HCT116 (cell line): Measurements from ENCODE around the gene RPS6KA2. TPM values are rescaled to one million over a fixed set of nuclear protein-coding genes. Genes with fewer than 3 reads are reported as not detected.

ENCODE experiments used
- ATAC-seq: fragments of 200-7000 bp; cut with Tn5 transposase; 2 replicates; pipeline ENCODE4 v1.9.1; 2020; ENCODE audit warnings: mild to moderate bottlenecking, moderate library complexity
- BruUV-seq: library from RNA; stranded (reverse); fragments of 400-500 nt; replicated peaks from 2 replicates; lab custom pipeline; 2021; lab: Mats Ljungman, UMichigan
- CTCF ChIA-PET: fragments of 300-600 bp; sonication (Branson Sonifier 250); formaldehyde crosslinking; loops from one replicate; lab custom pipeline; 2021; ENCODE audit warnings: antibody characterized with exemption; lab: Charles Lee
- POLR2A ChIA-PET: fragments of 300-600, 350-600 bp; sonication (Branson Sonifier 250); formaldehyde crosslinking; loops from one replicate; lab custom pipeline; 2021; ENCODE audit warnings: antibody characterized with exemption; lab: Charles Lee
- RAD21 ChIA-PET, 2 experiments: fragments of 300-600 bp; sonication (Branson Sonifier 250); formaldehyde crosslinking; loops; one replicate each; lab custom pipeline; 2023; ENCODE audit warnings: low total read pairs in 2 of 2; ENCODE audit not compliant: uncharacterized antibody in 2 of 2, unreplicated experiment in 2 of 2, low non-redundant PET in 1 of 2; lab: Charles Lee
- DNase-seq: peaks from one replicate; pipeline ENCODE4 v3.0.0-alpha.2; 2010; ENCODE audit warnings: low read depth, low spot score
- H2AFZ ChIP-seq: fragments of 200-600 bp; shearing (Covaris generic), sonication (generic); 2 replicates; pipeline ENCODE4 v1.6.1; 2017; ENCODE audit warnings: low read depth, mixed run types, mixed read lengths, antibody characterized with exemption, low read length; ENCODE audit not compliant: poor library complexity, severe bottlenecking
- H3K27ac ChIP-seq: 2 replicates; pipeline ENCODE4 v1.5.1; 2012; ENCODE audit warnings: low read depth, low read length
- H3K27me3 ChIP-seq: fragments of 200-600 bp; sonication (generic); 2 replicates; pipeline ENCODE4 v1.6.1; 2016; ENCODE audit warnings: mixed run types, low read length, mixed read lengths; ENCODE audit not compliant: insufficient read depth
- H3K36me3 ChIP-seq, 2 experiments: fragments of 200-500 bp in 1 of 2; fragments of 200-600 bp in 1 of 2; sonication (Bioruptor generic) in 1 of 2; sonication (generic) in 1 of 2; 2 replicates each; pipeline versions ENCODE4 v1.5.1 to v1.6.1; 2014 to 2016; ENCODE audit warnings: low read length in 2 of 2, inconsistent platforms in 1 of 2, mixed read lengths in 1 of 2, mixed run types in 1 of 2; ENCODE audit not compliant: insufficient read depth in 2 of 2, control insufficient read depth in 1 of 2
- H3K4me1 ChIP-seq, 2 experiments: fragments of 200-600 bp in 1 of 2; sonication (generic) in 1 of 2; 2 replicates each; pipeline versions ENCODE4 v1.5.1 to v1.6.1; 2012 to 2017; ENCODE audit warnings: low read length in 2 of 2, inconsistent platforms in 1 of 2, mild to moderate bottlenecking in 1 of 2, mixed read lengths in 1 of 2, mixed run types in 1 of 2, moderate library complexity in 1 of 2; ENCODE audit not compliant: insufficient read depth in 2 of 2, control insufficient read depth in 1 of 2
- H3K4me2 ChIP-seq: fragments of 200-600 bp; sonication (generic); 2 replicates; pipeline ENCODE4 v1.6.1; 2017; ENCODE audit warnings: mixed run types, low read length, mixed read lengths
- H3K4me3 ChIP-seq, 2 experiments: fragments of 200-600 bp in 1 of 2; sonication (generic) in 1 of 2; replicated peaks in 1 of 2; 2 replicates each; pipeline ENCODE4 v1.5.1; 2011 to 2016; ENCODE audit warnings: low read length in 2 of 2, control low read depth in 1 of 2, low read depth in 1 of 2, mild to moderate bottlenecking in 1 of 2, mixed read lengths in 1 of 2, mixed run types in 1 of 2
- H3K79me2 ChIP-seq: fragments of 200-600 bp; sonication (generic); 2 replicates; pipeline ENCODE4 v1.6.1; 2017; ENCODE audit warnings: mild to moderate bottlenecking, mixed run types, low read length, moderate library complexity, mixed read lengths; ENCODE audit not compliant: insufficient read depth
- H3K9ac ChIP-seq: fragments of 200-600 bp; sonication (generic); 2 replicates; pipeline ENCODE4 v1.6.1; 2016; ENCODE audit warnings: low read length, mixed read lengths
- H3K9me2 ChIP-seq: fragments of 200-600 bp; sonication (generic), shearing (Covaris generic); 2 replicates; pipeline ENCODE4 v1.6.1; 2017; ENCODE audit warnings: mixed run types, mild to moderate bottlenecking, moderate library complexity; ENCODE audit not compliant: insufficient read depth
- H3K9me3 ChIP-seq, 2 experiments: fragments of 200-500 bp in 1 of 2; fragments of 200-600 bp in 1 of 2; sonication (Bioruptor generic) in 1 of 2; sonication (generic) in 1 of 2; 2 replicates each; pipeline ENCODE4 v1.6.1; 2014 to 2017; ENCODE audit warnings: low read length in 2 of 2, mixed read lengths in 2 of 2, inconsistent platforms in 1 of 2, low read depth in 1 of 2, mild to moderate bottlenecking in 1 of 2, mixed run types in 1 of 2, moderate library complexity in 1 of 2; ENCODE audit not compliant: control insufficient read depth in 1 of 2, insufficient read depth in 1 of 2
- H4K20me1 ChIP-seq: fragments of 200-600 bp; sonication (generic), shearing (Covaris generic); 2 replicates; pipeline ENCODE4 v1.6.1; 2017; ENCODE audit warnings: mixed run types, mild to moderate bottlenecking, moderate library complexity; ENCODE audit not compliant: insufficient read depth
- CBX3 ChIP-seq: IDR thresholded peaks from 2 replicates; pipeline ENCODE4 v1.6.1; 2012; ENCODE audit warnings: low read depth
- CTCF ChIP-seq, 3 experiments: fragments of 200-600 bp in 1 of 3; sonication (generic) in 1 of 3; IDR thresholded peaks in 2 of 3; conservative IDR thresholded peaks in 1 of 3; 2 replicates each; pipeline ENCODE4 v1.5.1; 2012 to 2017; ENCODE audit warnings: low read depth in 2 of 3, low read length in 2 of 3, antibody characterized with exemption in 1 of 3, borderline replicate concordance in 1 of 3, control low read depth in 1 of 3, mild to moderate bottlenecking in 1 of 3, mixed read lengths in 1 of 3, mixed run types in 1 of 3, moderate library complexity in 1 of 3; ENCODE audit not compliant: insufficient read depth in 1 of 3
- EGR1 ChIP-seq: IDR thresholded peaks from 2 replicates; pipeline ENCODE4 v1.6.1; 2012; ENCODE audit warnings: low read depth
- ELF1 ChIP-seq: IDR thresholded peaks from 2 replicates; pipeline ENCODE4 v1.6.1; 2012; ENCODE audit warnings: low read depth, borderline replicate concordance
- EZH2 ChIP-seq: fragments of 200-600 bp; sonication (generic); IDR thresholded peaks from 2 replicates; pipeline ENCODE4 v1.6.1; 2017; ENCODE audit warnings: antibody characterized with exemption, mixed run types
- EZH2phosphoT487 ChIP-seq: fragments of 200-600 bp; IDR thresholded peaks from 2 replicates; pipeline ENCODE4 v1.6.1; 2018; ENCODE audit warnings: antibody characterized with exemption, borderline replicate concordance
- JUND ChIP-seq: IDR thresholded peaks from 2 replicates; pipeline ENCODE4 v1.6.1; 2012
- POLR2A ChIP-seq: IDR thresholded peaks from 2 replicates; pipeline ENCODE4 v1.7.0; 2011; ENCODE audit warnings: borderline replicate concordance; ENCODE audit not compliant: insufficient read depth, insufficient read length; ENCODE audit errors: extremely low read depth
- POLR2AphosphoS5 ChIP-seq: IDR thresholded peaks from 2 replicates; pipeline ENCODE4 v1.6.1; 2011; ENCODE audit warnings: mild to moderate bottlenecking, low read depth, low read length, moderate library complexity
- RAD21 ChIP-seq: IDR thresholded peaks from 2 replicates; pipeline ENCODE4 v1.6.1; 2012; ENCODE audit warnings: low read depth, mild to moderate bottlenecking
- REST ChIP-seq: IDR thresholded peaks from 2 replicates; pipeline ENCODE4 v1.6.1; 2012; ENCODE audit warnings: low read depth
- SIN3A ChIP-seq: IDR thresholded peaks from 2 replicates; pipeline ENCODE4 v1.6.1; 2012; ENCODE audit warnings: low read depth
- SRF ChIP-seq: IDR thresholded peaks from 2 replicates; pipeline ENCODE4 v1.6.1; 2012; ENCODE audit warnings: low read depth
- TCF7L2 ChIP-seq: IDR thresholded peaks from 2 replicates; pipeline ENCODE4 v1.7.0; 2011; ENCODE audit warnings: borderline replicate concordance, inconsistent platforms; ENCODE audit not compliant: insufficient read depth, insufficient read length; ENCODE audit errors: extremely low read depth
- ZBTB33 ChIP-seq: IDR thresholded peaks from 2 replicates; pipeline ENCODE4 v1.6.1; 2011; ENCODE audit warnings: mild to moderate bottlenecking, low read length, moderate library complexity; ENCODE audit not compliant: insufficient replicate concordance; ENCODE audit errors: extremely low read depth
- ZFX ChIP-seq: fragments of 450-650 bp; IDR thresholded peaks from 2 replicates; pipeline ENCODE4 v1.6.1; 2017
- intact Hi-C: fragments of 100-400 bp; cut with micrococcal nuclease; formaldehyde crosslinking; loops from 2 replicates; pipeline ENCODE4 v1.10.0; 2022
- total RNA-seq: library from RNA; stranded (reverse); gene quantifications from one replicate; pipeline ENCODE4 v1.2.1, GENCODE V29; 2021; ENCODE audit not compliant: unreplicated experiment

RPS6KA2 gene
- total RNA-seq, 1 experiment from 2014 or later, result 8.5 TPM

- H3K27me3 ChIP-seq, result no peaks in the 10 kb centered on the region
- no peak overlapping the region for H3K9ac ChIP-seq
- no peaks in the 10 kb centered on the region for H3K79me2 ChIP-seq
- no peaks in the 10 kb centered on the region for H3K9me2 ChIP-seq
- ChIA-PET CTCF (no interaction called here), POLR2A (no interaction called here), RAD21 (no interaction called here)
- intact Hi-C loops, result no loop called here
- H4K20me1 ChIP-seq, result no peaks in the 10 kb centered on the region
- no TSS peak for BruUV-seq
- no peaks in the 10 kb centered on the region for H3K36me3 ChIP-seq
- no peak overlapping the region for H3K4me3 ChIP-seq
- no peak overlapping the region for H3K27ac ChIP-seq
- DNase-seq (no peak), ATAC-seq (no peak)
- H3K4me2 ChIP-seq, result no peak overlapping the region
- H2AFZ ChIP-seq, result no peak overlapping the region
- no peaks in the 10 kb centered on the region for H3K9me3 ChIP-seq
- TF ChIP-seq EZH2 (no peak), POLR2A (no peak), REST (no peak), TCF7L2 (no peak), RAD21 (no peak), ZBTB33 (no peak), EZH2phosphoT487 (no peak), JUND (no peak), EGR1 (no peak), CBX3 (no peak), CTCF (IDR thresholded peaks at IDR 0.05 in 2 of 3, conservative IDR thresholded peaks at IDR 0.05 in 1 of 3; ENCODE audit: borderline replicate concordance in 1 of 3, insufficient read depth in 1 of 3, low read depth in 2 of 3, low read length in 2 of 3) (no peak), SRF (no peak), ELF1 (no peak), POLR2AphosphoS5 (no peak), SIN3A (no peak), ZFX (no peak)
- peaks cover 3 to 6% of the 10 kb centered on the region in 2 experiments; a peak in 2 of 4 replicates for H3K4me1 ChIP-seq
Observed at GRCh38 chr6:166423781-166424180, 203.3 kb downstream of the RPS6KA2 start.
